Measurements from ENCODE around the gene CTSZ. TPM values are rescaled to one million over a fixed set of nuclear protein-coding genes. Genes with fewer than 3 reads are reported as not detected.
A peak's percentile ranks its signal among the peaks of the same experiment; 100 is the strongest.

Gene CTSZ
- total and polyA plus RNA-seq, 4 donors = 11.8 to 233 (median 188) TPM

GRCh38 chr20:58988565-58988882 is 18.5 kb downstream of the CTSZ start (continued):
- TF ChIP-seq ZBTB33 (IDR thresholded peaks at IDR 0.05) = no peak
- no peak for TF ChIP-seq FOXA2 (IDR thresholded peaks at IDR 0.05)
- TF ChIP-seq EGR1 (IDR thresholded peaks at IDR 0.05; ENCODE audit: low read depth in 2 of 2) = no peak
- TF ChIP-seq FOXA1 (IDR thresholded peaks at IDR 0.05) = no peak
- no peak for TF ChIP-seq GABPA (IDR thresholded peaks at IDR 0.05 in 1 of 2, conservative IDR thresholded peaks at IDR 0.05 in 1 of 2)
- no peak for TF ChIP-seq JUND (IDR thresholded peaks at IDR 0.05)
- TF ChIP-seq TAF1 (conservative IDR thresholded peaks at IDR 0.05) = no peak

DNA sequence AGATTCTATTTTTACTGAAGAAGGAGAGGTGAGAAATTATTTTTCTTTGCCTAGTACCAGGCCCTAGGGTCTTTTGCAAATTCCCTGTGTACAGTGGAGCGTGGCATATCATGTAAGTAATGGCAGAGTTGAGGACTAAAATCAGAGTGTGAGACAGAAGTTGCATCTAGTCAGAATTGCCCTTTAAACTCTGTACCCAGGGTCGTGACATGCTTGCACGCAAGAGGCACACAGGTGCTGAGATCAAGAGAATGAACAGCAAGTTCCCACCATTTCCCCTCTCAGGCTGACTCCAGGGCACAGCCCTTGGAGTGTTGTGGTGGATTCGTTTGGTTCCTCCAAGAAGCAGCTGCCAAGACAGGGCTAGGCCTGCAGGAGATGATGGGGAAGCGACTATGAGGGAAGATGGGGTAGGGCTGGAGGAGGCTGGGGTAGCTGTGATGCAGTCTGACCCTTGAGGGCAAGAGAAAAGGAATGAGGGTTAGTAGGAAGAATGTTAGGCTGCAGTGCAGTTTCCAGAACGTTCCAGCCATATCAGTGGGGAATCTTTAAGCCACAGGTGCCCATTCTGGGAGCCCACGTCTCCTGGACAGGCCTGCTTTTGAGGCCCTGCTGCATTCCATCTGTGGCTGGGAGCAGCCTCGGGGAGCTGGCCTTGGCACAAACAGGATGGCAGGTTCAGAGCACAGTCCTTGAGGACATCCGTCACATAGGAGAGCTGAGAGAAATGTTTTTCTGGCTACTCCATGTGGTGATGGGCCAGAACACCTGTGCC is 19.1 kb downstream of the CTSZ start:
- DNase-seq (ENCODE audit: low spot score) = peak; percentile 30
- H3K4me3 ChIP-seq (ENCODE audit: low read depth in 1 of 3, low read length in 3 of 3) = no peak overlapping the region
- H3K27ac ChIP-seq (ENCODE audit: low read depth in 1 of 2, low read length in 2 of 2) = peak overlapping the region in 1 of 2 donors; percentile 9
- no peaks in the 10 kb centered on the region for H3K9me3 ChIP-seq (ENCODE audit: control insufficient read depth in 4 of 4, low read length in 3 of 4)
- H3K36me3 ChIP-seq (ENCODE audit: control insufficient read depth in 4 of 4, insufficient read depth in 3 of 4, low read depth in 1 of 4, low read length in 3 of 4) = peaks cover 5 to 35% (median 22%) of the 10 kb centered on the region in 4 donors
- H3K9ac ChIP-seq (ENCODE audit: low read depth in 1 of 2, low read length in 2 of 2) = no peak overlapping the region
- H3K4me1 ChIP-seq (ENCODE audit: control insufficient read depth in 4 of 4, insufficient read depth in 4 of 4, low read length in 3 of 4) = peaks cover 9 to 48% (median 30%) of the 10 kb centered on the region in 4 donors
- no peaks in the 10 kb centered on the region for H3K27me3 ChIP-seq (ENCODE audit: control insufficient read depth in 4 of 4, insufficient read depth in 4 of 4, low read length in 3 of 4)
- peak; percentile 29 to 42 for TF ChIP-seq RXRA (IDR thresholded peaks at IDR 0.05)
- TF ChIP-seq HNF4A (conservative IDR thresholded peaks at IDR 0.05) = peak; percentile 79 to 86
- TF ChIP-seq FOXA2 (IDR thresholded peaks at IDR 0.05) = no peak
- TF ChIP-seq, protein P1, sequence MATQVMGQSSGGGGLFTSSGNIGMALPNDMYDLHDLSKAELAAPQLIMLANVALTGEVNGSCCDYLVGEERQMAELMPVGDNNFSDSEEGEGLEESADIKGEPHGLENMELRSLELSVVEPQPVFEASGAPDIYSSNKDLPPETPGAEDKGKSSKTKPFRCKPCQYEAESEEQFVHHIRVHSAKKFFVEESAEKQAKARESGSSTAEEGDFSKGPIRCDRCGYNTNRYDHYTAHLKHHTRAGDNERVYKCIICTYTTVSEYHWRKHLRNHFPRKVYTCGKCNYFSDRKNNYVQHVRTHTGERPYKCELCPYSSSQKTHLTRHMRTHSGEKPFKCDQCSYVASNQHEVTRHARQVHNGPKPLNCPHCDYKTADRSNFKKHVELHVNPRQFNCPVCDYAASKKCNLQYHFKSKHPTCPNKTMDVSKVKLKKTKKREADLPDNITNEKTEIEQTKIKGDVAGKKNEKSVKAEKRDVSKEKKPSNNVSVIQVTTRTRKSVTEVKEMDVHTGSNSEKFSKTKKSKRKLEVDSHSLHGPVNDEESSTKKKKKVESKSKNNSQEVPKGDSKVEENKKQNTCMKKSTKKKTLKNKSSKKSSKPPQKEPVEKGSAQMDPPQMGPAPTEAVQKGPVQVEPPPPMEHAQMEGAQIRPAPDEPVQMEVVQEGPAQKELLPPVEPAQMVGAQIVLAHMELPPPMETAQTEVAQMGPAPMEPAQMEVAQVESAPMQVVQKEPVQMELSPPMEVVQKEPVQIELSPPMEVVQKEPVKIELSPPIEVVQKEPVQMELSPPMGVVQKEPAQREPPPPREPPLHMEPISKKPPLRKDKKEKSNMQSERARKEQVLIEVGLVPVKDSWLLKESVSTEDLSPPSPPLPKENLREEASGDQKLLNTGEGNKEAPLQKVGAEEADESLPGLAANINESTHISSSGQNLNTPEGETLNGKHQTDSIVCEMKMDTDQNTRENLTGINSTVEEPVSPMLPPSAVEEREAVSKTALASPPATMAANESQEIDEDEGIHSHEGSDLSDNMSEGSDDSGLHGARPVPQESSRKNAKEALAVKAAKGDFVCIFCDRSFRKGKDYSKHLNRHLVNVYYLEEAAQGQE (IDR thresholded peaks at IDR 0.05) = no peak
- peak; percentile 48 for TF ChIP-seq SP1 (IDR thresholded peaks at IDR 0.05)
- TF ChIP-seq HNF4G (IDR thresholded peaks at IDR 0.05) = peak; percentile 17
- WGBS = 76% methylated on average over 9 of the region's 9 CpGs

- Histone ChIP-seq H3K4me3 (ENCODE audit: low read depth in 1 of 3, low read length in 3 of 3) (no peak overlapping the region), H3K36me3 (ENCODE audit: control insufficient read depth in 4 of 4, insufficient read depth in 3 of 4, low read depth in 1 of 4, low read length in 3 of 4) (peaks cover 5 to 35% (median 22%) of the 10 kb centered on the region in 4 donors), H3K4me1 (ENCODE audit: control insufficient read depth in 4 of 4, insufficient read depth in 4 of 4, low read length in 3 of 4) (peaks cover 6 to 44% (median 29%) of the 10 kb centered on the region in 4 donors), H3K9me3 (ENCODE audit: control insufficient read depth in 4 of 4, low read length in 3 of 4) (no peaks in the 10 kb centered on the region), H3K9ac (ENCODE audit: low read depth in 1 of 2, low read length in 2 of 2) (no peak overlapping the region), H3K27me3 (ENCODE audit: control insufficient read depth in 4 of 4, insufficient read depth in 4 of 4, low read length in 3 of 4) (no peaks in the 10 kb centered on the region), H3K27ac (ENCODE audit: low read depth in 1 of 2, low read length in 2 of 2) (no peak overlapping the region)
- 91% methylated on average over 8 of the region's 8 CpGs for WGBS
- TF ChIP-seq, protein P1 (IDR thresholded peaks at IDR 0.05) = no peak
- TF ChIP-seq EGR1 (IDR thresholded peaks at IDR 0.05; ENCODE audit: low read depth in 2 of 2) (no peak), GABPA (IDR thresholded peaks at IDR 0.05 in 1 of 2, conservative IDR thresholded peaks at IDR 0.05 in 1 of 2) (no peak), HNF4A (conservative IDR thresholded peaks at IDR 0.05) (no peak)
- peak; percentile 19 for DNase-seq (ENCODE audit: low spot score)
These were observed 20.0 kb downstream of the CTSZ start for GRCh38 chr20:58986968-58987517.
